Kidney epithelial cell (primary cell): ENCODE measurements around the gene SPAG4. TPM values are rescaled to one million over a fixed set of nuclear protein-coding genes. Genes with fewer than 3 reads are reported as not detected.

ENCODE experiments used
- DNase-seq: peaks from one replicate; pipeline ENCODE4 v3.0.0-alpha.2; 2010; ENCODE audit warnings: low read depth
- H3K27me3 ChIP-seq: 2 replicates; pipeline ENCODE4 v1.6.0; 2011; ENCODE audit warnings: low read length; ENCODE audit not compliant: control insufficient read depth, insufficient read depth
- H3K36me3 ChIP-seq: 2 replicates; pipeline ENCODE4 v1.5.1; 2011; ENCODE audit warnings: low read length; ENCODE audit not compliant: control insufficient read depth, insufficient read depth
- H3K4me3 ChIP-seq: 2 replicates; pipeline ENCODE4 v1.5.1; 2011; ENCODE audit warnings: low read depth, mild to moderate bottlenecking, control low read depth, low read length
- CTCF ChIP-seq: IDR thresholded peaks from 2 replicates; pipeline ENCODE4 v1.5.1; 2011; ENCODE audit warnings: mild to moderate bottlenecking, moderate library complexity, low read length, control low read depth, inconsistent platforms; ENCODE audit not compliant: insufficient read depth, poor library complexity, severe bottlenecking
- total RNA-seq: library from RNA; depleted of rRNA; stranded (reverse); fragments of >200 nt; gene quantifications from 2 replicates; pipeline ENCODE4 v1.2.3, GENCODE V29; 2015

The SPAG4 gene
- total RNA-seq, 1 donor from 2014 or later, result 2.6 TPM

GRCh38 chr20:35657271-35657670 is 41.6 kb downstream of the SPAG4 start:
- Histone ChIP-seq H3K27me3 (no peaks in the 10 kb centered on the region), H3K36me3 (peaks cover 7% of the 10 kb centered on the region), H3K4me3 (no peak overlapping the region)
- no peak for TF ChIP-seq CTCF
- no peak for DNase-seq

- no peaks in the 10 kb centered on the region for H3K36me3 ChIP-seq
- no peak for DNase-seq
- no peak for TF ChIP-seq CTCF
- H3K27me3 ChIP-seq, result no peaks in the 10 kb centered on the region
- H3K4me3 ChIP-seq, result no peak overlapping the region
Measured at GRCh38 chr20:35660122-35660937, 44.7 kb downstream of the SPAG4 start.

GRCh38 chr20:35661053-35661452 is 45.4 kb downstream of the SPAG4 start:
- no peaks in the 10 kb centered on the region for H3K36me3 ChIP-seq
- no peak overlapping the region for H3K4me3 ChIP-seq
- H3K27me3 ChIP-seq, result no peaks in the 10 kb centered on the region
- no peak for TF ChIP-seq CTCF
- no peak for DNase-seq

GRCh38 chr20:35661908-35662307 is 46.3 kb downstream of the SPAG4 start:
- no peak for TF ChIP-seq CTCF
- no peaks in the 10 kb centered on the region for H3K27me3 ChIP-seq
- no peak for DNase-seq
- H3K36me3 ChIP-seq, result no peaks in the 10 kb centered on the region
- H3K4me3 ChIP-seq, result no peak overlapping the region

GRCh38 chr20:35662551-35662950 is 46.9 kb downstream of the SPAG4 start:
- TF ChIP-seq CTCF, result no peak
- no peak for DNase-seq
- H3K27me3 ChIP-seq, result no peaks in the 10 kb centered on the region
- H3K36me3 ChIP-seq, result no peaks in the 10 kb centered on the region
- peak overlapping the region; percentile 27 for H3K4me3 ChIP-seq
